Keratinocyte (primary cell): ENCODE results near the gene SRGAP3. TPM values are rescaled to one million over a fixed set of nuclear protein-coding genes. Genes with fewer than 3 reads are reported as not detected.
A peak's percentile ranks its signal among the peaks of the same experiment; 100 is the strongest.

Source experiments
- DNase-seq: peaks from one replicate; pipeline ENCODE4 v3.0.0-alpha.2; 2011; ENCODE audit warnings: low read depth, missing footprints, low spot score
- FAIRE-seq: peaks from 2 replicates; lab custom pipeline; 2011; peaks lifted over from hg19 to GRCh38; lab: Jason Lieb, UNC
- H2AFZ ChIP-seq: 2 replicates; pipeline ENCODE4 v1.6.0; 2012; ENCODE audit warnings: low read length, control low read depth, inconsistent platforms; ENCODE audit not compliant: control insufficient read depth
- H3K27ac ChIP-seq: 2 replicates; pipeline ENCODE4 v1.5.1; 2011; ENCODE audit warnings: low read length; ENCODE audit not compliant: control insufficient read depth, insufficient read depth
- H3K27me3 ChIP-seq: 3 replicates; pipeline ENCODE4 v1.6.0; 2011; ENCODE audit warnings: low read length; ENCODE audit not compliant: control insufficient read depth, insufficient read depth; ENCODE audit errors: extremely low read depth
- H3K36me3 ChIP-seq, 2 experiments: 2 replicates in 1 of 2; 3 replicates in 1 of 2; pipeline ENCODE4 v1.5.1; 2011; ENCODE audit warnings: low read length in 2 of 2, mild to moderate bottlenecking in 1 of 2; ENCODE audit not compliant: control insufficient read depth in 2 of 2, insufficient read depth in 2 of 2; ENCODE audit errors: extremely low read depth in 1 of 2
- H3K4me1 ChIP-seq: 3 replicates; pipeline ENCODE4 v1.5.1; 2011; ENCODE audit warnings: low read length; ENCODE audit not compliant: control insufficient read depth, insufficient read depth; ENCODE audit errors: extremely low read depth
- H3K4me2 ChIP-seq: 3 replicates; pipeline ENCODE4 v1.6.0; 2011; ENCODE audit warnings: low read depth, low read length; ENCODE audit not compliant: control insufficient read depth, insufficient read depth; ENCODE audit errors: extremely low read depth
- H3K4me3 ChIP-seq, 3 experiments: fragments of 200-600 bp in 1 of 3; sonication (generic) in 1 of 3; 2 replicates in 2 of 3; 3 replicates in 1 of 3; pipeline ENCODE4 v1.5.1; 2011 to 2016; ENCODE audit warnings: low read length in 3 of 3, mild to moderate bottlenecking in 3 of 3, control low read depth in 2 of 3, inconsistent platforms in 1 of 3, low read depth in 1 of 3, mixed read lengths in 1 of 3, mixed run types in 1 of 3, moderate library complexity in 1 of 3; ENCODE audit not compliant: control insufficient read depth in 2 of 3, insufficient read depth in 2 of 3; ENCODE audit errors: extremely low read depth in 1 of 3
- H3K79me2 ChIP-seq: 2 replicates; pipeline ENCODE4 v1.6.0; 2012; ENCODE audit warnings: low read length; ENCODE audit not compliant: control insufficient read depth, insufficient read depth
- H3K9ac ChIP-seq: 3 replicates; pipeline ENCODE4 v1.6.0; 2011; ENCODE audit warnings: low read length; ENCODE audit not compliant: control insufficient read depth, insufficient read depth; ENCODE audit errors: extremely low read depth
- H3K9me1 ChIP-seq: 3 replicates; pipeline ENCODE4 v1.6.0; 2011; ENCODE audit warnings: low read length; ENCODE audit not compliant: control insufficient read depth, insufficient read depth; ENCODE audit errors: extremely low read depth
- H3K9me3 ChIP-seq: 2 replicates; pipeline ENCODE4 v1.5.1; 2012; ENCODE audit warnings: low read depth, low read length; ENCODE audit not compliant: control insufficient read depth
- H4K20me1 ChIP-seq: 3 replicates; pipeline ENCODE4 v1.6.0; 2011; ENCODE audit warnings: low read length; ENCODE audit not compliant: control insufficient read depth, insufficient read depth; ENCODE audit errors: extremely low read depth
- CTCF ChIP-seq, 3 experiments: IDR thresholded peaks in 1 of 3; conservative IDR thresholded peaks in 1 of 3; optimal IDR thresholded peaks in 1 of 3; 2 replicates in 2 of 3; 3 replicates in 1 of 3; pipeline versions ENCODE3 to v1.5.1; 2011; ENCODE audit warnings: low read length in 3 of 3, mild to moderate bottlenecking in 3 of 3, moderate library complexity in 2 of 3, control low read depth in 1 of 3, inconsistent platforms in 1 of 3; ENCODE audit not compliant: insufficient read depth in 2 of 3; ENCODE audit errors: extremely low read depth in 1 of 3
- EZH2 ChIP-seq: IDR thresholded peaks from one replicate; pipeline ENCODE4 v1.6.1; 2012; ENCODE audit warnings: inconsistent platforms, mild to moderate bottlenecking, low read length, moderate library complexity
- dilution Hi-C: fragments of 300-500 bp; cut with MboI; formaldehyde crosslinking; loops from one replicate; pipeline ENCODE4 v1.7.0; 2020; ENCODE audit warnings: low sequenced_read_pairs; ENCODE audit not compliant: extremely low pct_ligation_motif_present
- polyA plus RNA-seq, 5 experiments: library from polyadenylated mRNA; depleted of rRNA in 3 of 5; stranded (reverse) in 3 of 5; stranded (forward) in 1 of 5; unstranded in 1 of 5; fragments of >200 nt; gene quantifications; 1 replicate in 1 of 5; 2 replicates in 3 of 5; 3 replicates in 1 of 5; pipeline versions ENCODE4 v1.2.1 to v1.2.3, GENCODE V29; 2011 to 2012; ENCODE audit warnings: missing spikeins in 2 of 5, low read depth in 1 of 5, low replicate concordance in 1 of 5

The SRGAP3 gene
- polyA plus RNA-seq, 1 donor (not counting 4 experiments of a cell fraction or from before 2014, with no cell fraction given), result 7.2 TPM

- TF ChIP-seq EZH2 (no peak), CTCF (optimal IDR thresholded peaks at IDR 0.05 in 1 of 3, IDR thresholded peaks at IDR 0.05 in 1 of 3, conservative IDR thresholded peaks at IDR 0.05 in 1 of 3; ENCODE audit: extremely low read depth in 1 of 3, insufficient read depth in 2 of 3, low read length in 3 of 3) (no peak)
- FAIRE-seq (no peak), DNase-seq (no peak)
- no peak overlapping the region for H3K4me3 ChIP-seq
- peaks cover 35% of the 10 kb centered on the region for H3K4me1 ChIP-seq
- no peak overlapping the region for H3K9ac ChIP-seq
- no peaks in the 10 kb centered on the region for H3K9me3 ChIP-seq
- no peak overlapping the region for H3K27ac ChIP-seq
- H3K27me3 ChIP-seq, result no peaks in the 10 kb centered on the region
- H3K79me2 ChIP-seq, result peaks cover 19% of the 10 kb centered on the region
- H3K4me2 ChIP-seq, result no peak overlapping the region
- dilution Hi-C loops, result no loop called here
- H3K36me3 ChIP-seq, result no peaks in the 10 kb centered on the region
- no peaks in the 10 kb centered on the region for H4K20me1 ChIP-seq
- H3K9me1 ChIP-seq, result no peaks in the 10 kb centered on the region
- H2AFZ ChIP-seq, result no peak overlapping the region
These were observed 283.2 kb downstream of the SRGAP3 start for GRCh38 chr3:8966150-8966819.

GRCh38 chr3:8964436-8965370 lies 284.7 kb downstream of the SRGAP3 start:
- H4K20me1 ChIP-seq, result no peaks in the 10 kb centered on the region
- H2AFZ ChIP-seq, result peak overlapping the region; percentile 79
- H3K27ac ChIP-seq, result peak overlapping the region; percentile 81
- peaks cover 0 to 2% of the 10 kb centered on the region in 2 experiments for H3K36me3 ChIP-seq
- dilution Hi-C loops, result no loop called here
- H3K4me1 ChIP-seq, result peaks cover 35% of the 10 kb centered on the region
- FAIRE-seq (peak; percentile 88), DNase-seq (peak; percentile 66)
- peak overlapping the region; percentile 31 for H3K9ac ChIP-seq
- no peaks in the 10 kb centered on the region for H3K9me3 ChIP-seq
- H3K9me1 ChIP-seq, result no peaks in the 10 kb centered on the region
- H3K79me2 ChIP-seq, result peaks cover 34% of the 10 kb centered on the region
- H3K4me3 ChIP-seq, result peak overlapping the region in 2 of 3 experiments; percentile 12 to 35
- TF ChIP-seq EZH2, result no peak
- TF ChIP-seq CTCF (optimal IDR thresholded peaks at IDR 0.05 in 1 of 3, IDR thresholded peaks at IDR 0.05 in 1 of 3, conservative IDR thresholded peaks at IDR 0.05 in 1 of 3; ENCODE audit: extremely low read depth in 1 of 3, insufficient read depth in 2 of 3, low read length in 3 of 3), result no peak
- peak overlapping the region; percentile 95 for H3K4me2 ChIP-seq
- H3K27me3 ChIP-seq, result no peaks in the 10 kb centered on the region
